IMR-90 (cell line): ENCODE results near the gene ZNF346. TPM values are rescaled to one million over a fixed set of nuclear protein-coding genes. Genes with fewer than 3 reads are reported as not detected.
A peak's percentile ranks its signal among the peaks of the same experiment; 100 is the strongest.

ENCODE experiments used
- ATAC-seq: fragments of 200-7000 bp; cut with Tn5 transposase; 2 replicates; pipeline ENCODE4 v1.9.1; 2020; ENCODE audit warnings: low read depth, mild to moderate bottlenecking, moderate library complexity
- BruUV-seq: library from RNA; stranded (reverse); fragments of 400-500 nt; replicated peaks from 2 replicates; lab custom pipeline; 2021; lab: Mats Ljungman, UMichigan
- CTCF ChIA-PET: fragments of 300-600 bp; formaldehyde crosslinking; extraction: SDS; loops from one replicate; lab custom pipeline; 2021; ENCODE audit warnings: antibody characterized with exemption; lab: Yijun Ruan, JAX
- POLR2A ChIA-PET: fragments of 300-600 bp; sonication (Branson Sonifier 250); formaldehyde crosslinking; loops from one replicate; lab custom pipeline; 2022; ENCODE audit warnings: antibody characterized with exemption; ENCODE audit not compliant: unreplicated experiment; lab: Charles Lee
- DNase-seq: peaks from one replicate; pipeline ENCODE4 v3.0.0; 2013
- H2AFZ ChIP-seq: replicated peaks from 2 replicates; pipeline ENCODE3; 2013; ENCODE audit warnings: low read length, mild to moderate bottlenecking; ENCODE audit not compliant: poor library complexity
- H2AK5ac ChIP-seq: 2 replicates; pipeline ENCODE4 v1.6.1; 2013; ENCODE audit warnings: low read depth, low read length, inconsistent platforms
- H2AK9ac ChIP-seq: replicated peaks from 2 replicates; pipeline ENCODE3; 2013; ENCODE audit warnings: mild to moderate bottlenecking, low read depth, low read length, moderate library complexity; ENCODE audit not compliant: poor library complexity
- H2BK120ac ChIP-seq: 2 replicates; pipeline ENCODE4 v1.6.1; 2013; ENCODE audit warnings: low read depth, low read length, inconsistent platforms
- H2BK15ac ChIP-seq: 3 replicates; pipeline ENCODE4 v1.6.1; 2013; ENCODE audit warnings: low read depth, low read length, inconsistent platforms
- H2BK20ac ChIP-seq: 2 replicates; pipeline ENCODE4 v1.6.1; 2013; ENCODE audit warnings: low read depth, mild to moderate bottlenecking, inconsistent platforms, low read length, moderate library complexity
- H2BK5ac ChIP-seq: 2 replicates; pipeline ENCODE4 v1.6.1; 2013; ENCODE audit warnings: mild to moderate bottlenecking, low read depth, low read length, inconsistent platforms; ENCODE audit not compliant: poor library complexity, severe bottlenecking
- H3K14ac ChIP-seq: replicated peaks from 2 replicates; pipeline ENCODE4 v1.6.1; 2013; ENCODE audit warnings: low read depth, low read length, inconsistent platforms
- H3K18ac ChIP-seq: 2 replicates; pipeline ENCODE4 v1.6.1; 2013; ENCODE audit warnings: low read depth, low read length, control low read depth
- H3K23ac ChIP-seq: 2 replicates; pipeline ENCODE4 v1.6.1; 2013; ENCODE audit warnings: low read depth, low read length, inconsistent platforms
- H3K27ac ChIP-seq: 2 replicates; pipeline ENCODE4 v1.5.1; 2013; ENCODE audit warnings: mild to moderate bottlenecking, control low read depth, low read length; ENCODE audit not compliant: insufficient read depth
- H3K27me3 ChIP-seq: 2 replicates; pipeline ENCODE4 v1.6.1; 2013; ENCODE audit warnings: low read length; ENCODE audit not compliant: control insufficient read depth, insufficient read depth
- H3K36me3 ChIP-seq: 2 replicates; pipeline ENCODE4 v1.6.1; 2013; ENCODE audit warnings: low read length, mixed read lengths; ENCODE audit not compliant: control insufficient read depth, insufficient read depth
- H3K4ac ChIP-seq: 2 replicates; pipeline ENCODE4 v1.6.1; 2013; ENCODE audit warnings: low read depth, low read length, inconsistent platforms
- H3K4me1 ChIP-seq: 2 replicates; pipeline ENCODE4 v1.6.1; 2013; ENCODE audit warnings: low read length, mixed read lengths; ENCODE audit not compliant: control insufficient read depth, insufficient read depth
- H3K4me2 ChIP-seq: 2 replicates; pipeline ENCODE4 v1.6.1; 2013; ENCODE audit warnings: low read depth, mild to moderate bottlenecking, control low read depth, low read length, moderate library complexity
- H3K4me3 ChIP-seq: 2 replicates; pipeline ENCODE4 v1.5.1; 2013; ENCODE audit warnings: low read depth, mild to moderate bottlenecking, control low read depth, low read length, moderate library complexity; ENCODE audit not compliant: insufficient read depth
- H3K56ac ChIP-seq: 2 replicates; pipeline ENCODE4 v1.6.1; 2013; ENCODE audit warnings: low read length, inconsistent platforms; ENCODE audit not compliant: insufficient read depth; ENCODE audit errors: extremely low read depth
- H3K79me1 ChIP-seq, 2 experiments: 2 replicates each; pipeline ENCODE4 v1.6.1; 2013; ENCODE audit warnings: low read length in 2 of 2, inconsistent platforms in 1 of 2, low read depth in 1 of 2
- H3K9ac ChIP-seq: 2 replicates; pipeline ENCODE4 v1.6.1; 2013; ENCODE audit warnings: low read depth, low read length, control low read depth
- H3K9me1 ChIP-seq: 2 replicates; pipeline ENCODE4 v1.6.1; 2013; ENCODE audit warnings: low read length, inconsistent platforms; ENCODE audit not compliant: insufficient read depth
- H3K9me3 ChIP-seq: 2 replicates; pipeline ENCODE4 v1.6.1; 2013; ENCODE audit warnings: low read length; ENCODE audit not compliant: control insufficient read depth, insufficient read depth
- H4K20me1 ChIP-seq: 2 replicates; pipeline ENCODE4 v1.6.1; 2013; ENCODE audit warnings: low read length, inconsistent platforms; ENCODE audit not compliant: insufficient read depth
- H4K5ac ChIP-seq: 2 replicates; pipeline ENCODE4 v1.6.1; 2013; ENCODE audit warnings: mild to moderate bottlenecking, low read depth, low read length, control low read depth
- H4K8ac ChIP-seq, 2 experiments: 2 replicates each; pipeline ENCODE4 v1.6.1; 2013; ENCODE audit warnings: low read depth in 2 of 2, low read length in 2 of 2, control low read depth in 1 of 2, inconsistent platforms in 1 of 2
- H4K91ac ChIP-seq: 2 replicates; pipeline ENCODE4 v1.6.1; 2013; ENCODE audit warnings: low read depth, low read length, inconsistent platforms; ENCODE audit not compliant: insufficient read depth
- BHLHE40 ChIP-seq: fragments of 150-350 bp; IDR thresholded peaks from 2 replicates; pipeline ENCODE4 v1.6.1; 2016; ENCODE audit warnings: mild to moderate bottlenecking, low read depth, low read length
- CHD1 ChIP-seq: IDR thresholded peaks from 2 replicates; pipeline ENCODE4 v1.6.1; 2012; ENCODE audit warnings: low read depth, low read length, improper control_type of control experiment
- ELK1 ChIP-seq: fragments of 150-350 bp; IDR thresholded peaks from 2 replicates; pipeline ENCODE4 v1.6.1; 2016; ENCODE audit warnings: low read depth, mild to moderate bottlenecking, low read length, moderate library complexity, borderline replicate concordance
- FOS ChIP-seq: fragments of 150-350 bp; IDR thresholded peaks from 2 replicates; pipeline ENCODE4 v1.6.1; 2016; ENCODE audit warnings: low read depth, low read length
- MAFK ChIP-seq: IDR thresholded peaks from 2 replicates; pipeline ENCODE4 v1.6.1; 2012; ENCODE audit warnings: low read depth, low read length, improper control_type of control experiment
- MXI1 ChIP-seq: IDR thresholded peaks from 2 replicates; pipeline ENCODE4 v1.6.1; 2012; ENCODE audit warnings: low read depth, mild to moderate bottlenecking, low read length, moderate library complexity, borderline replicate concordance
- NFE2L2 ChIP-seq: fragments of 150-350 bp; IDR thresholded peaks from 2 replicates; pipeline ENCODE4 v1.6.1; 2016; ENCODE audit warnings: low read depth, mild to moderate bottlenecking, low read length
- POLR2A ChIP-seq: IDR thresholded peaks from 2 replicates; pipeline ENCODE4 v1.6.1; 2012; ENCODE audit warnings: mild to moderate bottlenecking, low read depth, low read length
- RAD21 ChIP-seq: IDR thresholded peaks from 2 replicates; pipeline ENCODE4 v1.6.1; 2012; ENCODE audit warnings: low read length, improper control_type of control experiment
- RCOR1 ChIP-seq: IDR thresholded peaks from 2 replicates; pipeline ENCODE4 v1.6.1; 2012; ENCODE audit warnings: mild to moderate bottlenecking, low read length, improper control_type of control experiment; ENCODE audit not compliant: insufficient replicate concordance
- RFX5 ChIP-seq: IDR thresholded peaks from 2 replicates; pipeline ENCODE4 v1.8.0; 2012; ENCODE audit warnings: low read depth, mild to moderate bottlenecking, low read length, moderate library complexity
- SMC3 ChIP-seq: fragments of 150-350 bp; IDR thresholded peaks from 2 replicates; pipeline ENCODE4 v1.6.1; 2016; ENCODE audit warnings: low read depth, mild to moderate bottlenecking, antibody characterized with exemption, low read length, moderate library complexity
- USF2 ChIP-seq: fragments of 150-350 bp; IDR thresholded peaks from 2 replicates; pipeline ENCODE4 v1.6.1; 2017; ENCODE audit warnings: mild to moderate bottlenecking, antibody characterized with exemption, low read length, low read depth
- WGBS, 2 experiments: methylation state at CpG; one replicate each; pipeline versions ENCODE4 v1.1.5 to v1.1.7; 2013; ENCODE audit warnings: missing lambda C conversion rate in 2 of 2; ENCODE audit not compliant: insufficient read length in 1 of 2; ENCODE audit errors: extremely low coverage in 2 of 2; 5-methylcytosine and 5-hydroxymethylcytosine counted together
- dilution Hi-C: fragments of 300-500 bp; cut with HindIII; formaldehyde crosslinking; loops from one replicate; pipeline ENCODE4 v1.14.3; 2018; ENCODE audit warnings: low sequenced_read_pairs; ENCODE audit not compliant: unreplicated experiment
- in situ Hi-C: fragments of 300-500 bp; cut with MboI; formaldehyde crosslinking; loops from 3 replicates; pipeline ENCODE4 v1.14.3; 2019; ENCODE audit warnings: low sequenced_read_pairs, inconsistent platforms, mixed read lengths
- intact Hi-C: fragments of 100-400 bp; cut with micrococcal nuclease; formaldehyde crosslinking; loops from 2 replicates; pipeline ENCODE4 v1.10.0; 2022
- polyA plus RNA-seq, 3 experiments: library from polyadenylated mRNA; depleted of rRNA; stranded (reverse); fragments of >200 nt; gene quantifications; 2 replicates each; pipeline ENCODE4 v1.2.3, GENCODE V29; 2012; ENCODE audit warnings: low replicate concordance in 1 of 3
- total RNA-seq: library from RNA; depleted of rRNA; stranded (reverse); fragments of >200 nt; gene quantifications from 2 replicates; pipeline ENCODE4 v1.2.3, GENCODE V29; 2012
- TF ChIP-seq, protein P1 (sequence below): conservative IDR thresholded peaks from 2 replicates; pipeline ENCODE4 v1.5.1; 2012; ENCODE audit warnings: mild to moderate bottlenecking, low read depth, low read length, improper control_type of control experiment

The ZNF346 gene
- total and polyA plus RNA-seq, 2 of the 4 experiments (the other 2 are of a cell fraction): 15.1 to 17.0 TPM

- POLR2A ChIA-PET: no interaction called here
- CTCF ChIA-PET: no interaction called here
- Histone ChIP-seq H3K9me1 (0 out of 2 replicates have a peak, but pooled peaks cover 7% of the 10 kb centered on the region), H4K5ac (no peak overlapping the region), H3K27me3 (no peaks in the 10 kb centered on the region), H3K4me2 (no peak overlapping the region), H3K14ac (no peak overlapping the region), H2BK120ac (no peak overlapping the region), H2AK5ac (0 out of 2 replicates have a peak overlapping the region, but pooled peaks have one; percentile 39), H4K91ac (no peak overlapping the region), H3K9me3 (no peaks in the 10 kb centered on the region), H3K36me3 (peaks cover 9% of the 10 kb centered on the region; the same call in 1 of the 2 replicates), H3K27ac (no peak overlapping the region), H4K8ac (no peak overlapping the region), H2BK15ac (0 out of 3 replicates have a peak overlapping the region, but pooled peaks have one; percentile 40), H2AK9ac (peak overlapping the region; percentile 70), H3K4me3 (no peak overlapping the region), H2AFZ (no peak overlapping the region), H3K4me1 (peaks cover 25% of the 10 kb centered on the region), H3K4ac (no peak overlapping the region), H2BK20ac (no peak overlapping the region), H4K20me1 (no peaks in the 10 kb centered on the region; the same call in 1 of the 2 replicates), H3K23ac (no peak overlapping the region), H3K9ac (no peak overlapping the region), H3K79me1 (no peaks in the 10 kb centered on the region), H3K56ac (no peak overlapping the region; the same call in 1 of the 2 replicates), H2BK5ac (no peak overlapping the region), H3K18ac (no peak overlapping the region)
- DNase-seq: no peak
- no TSS peak for BruUV-seq
- no peak for ATAC-seq
- intact Hi-C loops: no loop called here
- WGBS, 2 experiments: 80% methylated on average over 14 of the region's 32 CpGs; no CpG with 5 or more reads in 1 of the 2 experiments
- dilution Hi-C loops: no loop called here
- in situ Hi-C loops: no loop called here
- TF ChIP-seq MAFK (no peak), RFX5 (no peak), USF2 (no peak), SMC3 (no peak), RAD21 (no peak), CHD1 (no peak), POLR2A (no peak), ELK1 (no peak), BHLHE40 (no peak), FOS (no peak), NFE2L2 (no peak), RCOR1 (no peak), MXI1 (no peak)
- TF ChIP-seq, protein P1, sequence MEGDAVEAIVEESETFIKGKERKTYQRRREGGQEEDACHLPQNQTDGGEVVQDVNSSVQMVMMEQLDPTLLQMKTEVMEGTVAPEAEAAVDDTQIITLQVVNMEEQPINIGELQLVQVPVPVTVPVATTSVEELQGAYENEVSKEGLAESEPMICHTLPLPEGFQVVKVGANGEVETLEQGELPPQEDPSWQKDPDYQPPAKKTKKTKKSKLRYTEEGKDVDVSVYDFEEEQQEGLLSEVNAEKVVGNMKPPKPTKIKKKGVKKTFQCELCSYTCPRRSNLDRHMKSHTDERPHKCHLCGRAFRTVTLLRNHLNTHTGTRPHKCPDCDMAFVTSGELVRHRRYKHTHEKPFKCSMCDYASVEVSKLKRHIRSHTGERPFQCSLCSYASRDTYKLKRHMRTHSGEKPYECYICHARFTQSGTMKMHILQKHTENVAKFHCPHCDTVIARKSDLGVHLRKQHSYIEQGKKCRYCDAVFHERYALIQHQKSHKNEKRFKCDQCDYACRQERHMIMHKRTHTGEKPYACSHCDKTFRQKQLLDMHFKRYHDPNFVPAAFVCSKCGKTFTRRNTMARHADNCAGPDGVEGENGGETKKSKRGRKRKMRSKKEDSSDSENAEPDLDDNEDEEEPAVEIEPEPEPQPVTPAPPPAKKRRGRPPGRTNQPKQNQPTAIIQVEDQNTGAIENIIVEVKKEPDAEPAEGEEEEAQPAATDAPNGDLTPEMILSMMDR: no peak
Observed at GRCh38 chr5:177092178-177093081, 69.9 kb downstream of the ZNF346 start.
